GM23248 (cell line): Measurements from ENCODE around the gene OR1N1.

Experiments
- EZH2 ChIP-seq: fragments of 200-600 bp; sonication (generic); IDR thresholded peaks from 2 replicates; pipeline ENCODE4 v1.6.1; 2018; ENCODE audit warnings: antibody characterized with exemption, mild to moderate bottlenecking; ENCODE audit not compliant: insufficient read depth, poor library complexity, severe bottlenecking
- EZH2phosphoT487 ChIP-seq: fragments of 200-600 bp; sonication (generic); IDR thresholded peaks from 2 replicates; pipeline ENCODE4 v1.6.1; 2018; ENCODE audit warnings: antibody characterized with exemption, moderate library complexity, mild to moderate bottlenecking, low read depth; ENCODE audit not compliant: insufficient read depth

GRCh38 chr9:122477346-122477745, 49.7 kb downstream of the OR1N1 start:
- no peak for TF ChIP-seq EZH2phosphoT487
- TF ChIP-seq EZH2: no peak
